Activated naive CD8-positive, alpha-beta T cell (primary cell): ENCODE results near the gene KIF14.
A peak's percentile ranks its signal among the peaks of the same experiment; 100 is the strongest.

ENCODE experiments used
- H3K27ac Mint-ChIP-seq: one replicate; pipeline ENCODE4 v1.8.0; 2021; ENCODE audit warnings: mixed read lengths
- H3K27me3 Mint-ChIP-seq: one replicate; pipeline ENCODE4 v1.8.0; 2021; ENCODE audit warnings: mixed read lengths
- H3K36me3 Mint-ChIP-seq: one replicate; pipeline ENCODE4 v1.8.0; 2021; ENCODE audit warnings: mixed read lengths
- H3K4me1 Mint-ChIP-seq: one replicate; pipeline ENCODE4 v1.8.0; 2021; ENCODE audit warnings: low read depth, mixed read lengths
- H3K4me3 Mint-ChIP-seq: one replicate; pipeline ENCODE4 v1.8.0; 2021; ENCODE audit warnings: mild to moderate bottlenecking, mixed read lengths
- H3K9me3 Mint-ChIP-seq: one replicate; pipeline ENCODE4 v1.8.0; 2021; ENCODE audit warnings: low read depth, mixed read lengths

The KIF14 gene, protein sequence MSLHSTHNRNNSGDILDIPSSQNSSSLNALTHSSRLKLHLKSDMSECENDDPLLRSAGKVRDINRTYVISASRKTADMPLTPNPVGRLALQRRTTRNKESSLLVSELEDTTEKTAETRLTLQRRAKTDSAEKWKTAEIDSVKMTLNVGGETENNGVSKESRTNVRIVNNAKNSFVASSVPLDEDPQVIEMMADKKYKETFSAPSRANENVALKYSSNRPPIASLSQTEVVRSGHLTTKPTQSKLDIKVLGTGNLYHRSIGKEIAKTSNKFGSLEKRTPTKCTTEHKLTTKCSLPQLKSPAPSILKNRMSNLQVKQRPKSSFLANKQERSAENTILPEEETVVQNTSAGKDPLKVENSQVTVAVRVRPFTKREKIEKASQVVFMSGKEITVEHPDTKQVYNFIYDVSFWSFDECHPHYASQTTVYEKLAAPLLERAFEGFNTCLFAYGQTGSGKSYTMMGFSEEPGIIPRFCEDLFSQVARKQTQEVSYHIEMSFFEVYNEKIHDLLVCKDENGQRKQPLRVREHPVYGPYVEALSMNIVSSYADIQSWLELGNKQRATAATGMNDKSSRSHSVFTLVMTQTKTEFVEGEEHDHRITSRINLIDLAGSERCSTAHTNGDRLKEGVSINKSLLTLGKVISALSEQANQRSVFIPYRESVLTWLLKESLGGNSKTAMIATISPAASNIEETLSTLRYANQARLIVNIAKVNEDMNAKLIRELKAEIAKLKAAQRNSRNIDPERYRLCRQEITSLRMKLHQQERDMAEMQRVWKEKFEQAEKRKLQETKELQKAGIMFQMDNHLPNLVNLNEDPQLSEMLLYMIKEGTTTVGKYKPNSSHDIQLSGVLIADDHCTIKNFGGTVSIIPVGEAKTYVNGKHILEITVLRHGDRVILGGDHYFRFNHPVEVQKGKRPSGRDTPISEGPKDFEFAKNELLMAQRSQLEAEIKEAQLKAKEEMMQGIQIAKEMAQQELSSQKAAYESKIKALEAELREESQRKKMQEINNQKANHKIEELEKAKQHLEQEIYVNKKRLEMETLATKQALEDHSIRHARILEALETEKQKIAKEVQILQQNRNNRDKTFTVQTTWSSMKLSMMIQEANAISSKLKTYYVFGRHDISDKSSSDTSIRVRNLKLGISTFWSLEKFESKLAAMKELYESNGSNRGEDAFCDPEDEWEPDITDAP (N-terminal part only)

DNA sequence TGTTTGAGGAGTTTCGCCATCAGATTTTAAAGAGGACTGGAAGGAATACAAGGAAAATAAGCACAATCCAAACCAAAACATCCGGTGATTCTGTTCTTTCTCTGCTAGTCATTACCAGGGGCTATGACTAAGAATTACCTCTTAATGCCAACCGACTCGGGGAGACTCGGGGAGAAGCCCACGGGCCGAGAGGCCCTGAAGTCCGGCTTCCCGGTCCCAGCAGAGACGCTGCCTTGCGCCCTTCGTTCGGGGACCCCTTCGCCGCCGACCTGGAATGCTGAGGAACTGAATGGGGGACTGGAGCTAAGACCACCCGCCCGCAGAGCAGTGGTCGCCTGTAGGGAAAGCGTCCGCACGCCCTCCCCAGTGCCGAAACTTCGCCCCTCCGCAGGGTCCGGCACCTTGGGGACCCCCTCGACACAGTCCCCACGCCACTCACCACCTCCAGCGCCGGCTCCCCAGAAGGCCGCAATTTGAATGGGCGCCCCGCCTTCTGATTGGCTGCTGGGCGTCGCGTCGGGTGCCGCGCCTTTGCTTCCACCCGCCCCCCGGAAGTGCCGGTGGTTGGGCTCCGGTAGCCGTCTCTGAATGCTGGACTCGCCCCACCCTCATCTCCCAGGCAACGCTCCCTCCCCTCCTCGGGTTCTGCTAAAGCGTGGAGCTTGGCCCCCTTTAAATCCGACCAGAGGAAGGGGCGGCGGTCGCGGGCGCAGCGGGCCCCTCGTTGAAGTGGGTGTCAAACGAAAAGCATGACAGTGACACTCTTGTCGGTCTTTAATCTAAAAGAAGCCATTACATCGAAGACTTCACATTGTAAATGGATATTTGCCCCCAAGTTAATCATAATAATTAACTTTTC, at the start of gene KIF14:
Gene KIF14 (minus strand): TSS at position 479 of the 859 bp plus-strand sequence. CDS start 2,028 bp downstream, outside the sequence.
- Mint-ChIP-seq H3K4me1 (peaks cover 24% of the 10 kb centered on the region), H3K27me3 (peaks cover 2% of the 10 kb centered on the region), H3K4me3 (peak within 1 kb of the TSS; percentile 95), H3K9me3 (no peaks in the 10 kb centered on the region), H3K27ac (peak within 1 kb of the TSS; percentile 41), H3K36me3 (no peaks in the 10 kb centered on the region)

DNA sequence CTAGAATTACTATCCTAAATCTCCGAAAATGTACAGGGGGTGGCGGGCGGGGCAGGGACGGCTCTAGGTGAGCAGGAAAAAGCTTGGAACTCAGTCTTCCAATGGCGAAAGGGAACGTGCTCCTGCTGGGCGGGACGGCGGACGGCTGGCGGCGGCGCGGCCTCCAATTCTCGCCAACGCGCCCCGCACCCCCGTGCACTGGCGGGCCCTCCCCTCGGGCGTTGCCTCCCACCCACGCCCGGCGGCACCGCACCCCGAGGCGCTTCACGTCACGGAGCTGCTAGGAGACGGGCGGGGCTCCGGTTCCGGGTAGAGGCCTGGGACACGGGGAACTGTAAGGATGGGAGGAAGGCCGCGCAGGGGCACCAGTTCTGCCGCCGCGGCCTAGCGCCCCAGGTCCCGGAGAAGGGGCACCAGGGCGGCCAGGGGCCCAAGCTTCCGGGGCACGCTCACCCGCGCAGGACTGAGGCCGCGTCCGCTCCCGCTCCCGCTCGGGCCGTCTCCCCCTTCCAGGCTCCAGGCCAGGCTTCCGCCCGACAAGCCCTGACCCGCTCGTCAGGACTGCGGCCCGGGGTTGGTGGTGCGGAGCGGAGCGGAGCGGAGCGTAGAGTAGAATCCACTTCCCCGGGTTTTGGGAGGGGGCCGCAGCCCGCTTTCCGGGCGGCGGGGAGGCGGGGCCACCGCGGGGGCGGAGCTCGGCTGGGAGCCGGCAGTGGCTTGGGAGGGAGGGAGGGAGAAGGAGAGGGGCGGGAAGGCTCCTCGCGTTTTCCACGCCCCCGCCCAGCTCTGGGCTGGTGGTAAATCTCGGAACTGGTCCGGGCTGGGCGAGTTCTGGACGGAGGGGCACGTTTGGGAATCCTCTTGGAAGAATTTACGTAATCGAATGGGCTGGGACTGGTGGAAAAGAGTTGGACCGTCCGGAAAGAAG, 49.0 kb upstream of the KIF14 start, which contains the start of gene DDX59:
Gene DDX59 (minus strand): TSS at position 594 of the 928 bp plus-strand sequence. CDS start 3,167 bp downstream, outside the sequence.
- Mint-ChIP-seq H3K4me3 (peak within 1 kb of the TSS; percentile 98), H3K27me3 (no peaks in the 10 kb centered on the region), H3K27ac (peak within 1 kb of the TSS; percentile 94), H3K9me3 (no peaks in the 10 kb centered on the region), H3K36me3 (peaks cover 6% of the 10 kb centered on the region), H3K4me1 (peaks cover 41% of the 10 kb centered on the region)

DNA sequence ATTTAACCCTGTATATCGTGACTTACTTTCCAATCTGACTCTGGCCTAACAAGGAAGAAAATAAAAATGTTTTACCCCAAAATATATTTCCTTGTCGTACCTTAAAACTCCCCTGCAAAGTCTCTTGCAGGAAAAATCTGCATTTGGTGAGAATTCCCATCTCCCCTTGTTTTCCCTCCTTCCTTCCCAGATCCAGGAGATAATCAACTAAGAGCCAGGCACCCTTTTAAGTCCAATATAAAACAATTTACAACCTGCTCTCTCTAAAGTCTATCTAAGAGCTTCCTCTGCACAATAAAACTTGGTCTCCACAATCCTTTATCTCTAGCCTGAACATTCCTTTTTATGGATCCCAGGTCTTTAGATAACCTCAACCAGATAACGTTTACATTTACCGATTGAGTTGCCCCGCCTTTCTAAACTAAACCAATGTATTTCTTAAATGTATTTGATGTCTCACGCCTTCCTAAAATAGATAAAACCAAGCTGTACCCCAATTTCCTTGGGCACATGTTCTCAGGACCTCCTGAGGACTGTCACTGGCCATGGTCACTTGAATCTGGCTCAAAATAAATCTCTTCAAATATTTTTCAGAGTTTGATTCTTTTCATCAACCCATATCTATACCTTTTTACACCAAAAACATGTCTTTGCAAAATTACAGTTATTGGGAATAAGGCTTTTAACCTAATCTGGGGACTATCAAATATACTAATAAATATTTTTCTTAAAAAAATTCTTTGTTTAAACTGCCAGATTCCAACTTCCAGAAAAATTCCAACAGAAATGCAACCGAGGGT, 48.2 kb upstream of the KIF14 start:
- H3K27ac Mint-ChIP-seq = peak overlapping the region; percentile 67
- H3K27me3 Mint-ChIP-seq = no peaks in the 10 kb centered on the region
- peaks cover 12% of the 10 kb centered on the region for H3K36me3 Mint-ChIP-seq
- peaks cover 50% of the 10 kb centered on the region for H3K4me1 Mint-ChIP-seq
- peak overlapping the region; percentile 75 for H3K4me3 Mint-ChIP-seq
- no peaks in the 10 kb centered on the region for H3K9me3 Mint-ChIP-seq

DNA sequence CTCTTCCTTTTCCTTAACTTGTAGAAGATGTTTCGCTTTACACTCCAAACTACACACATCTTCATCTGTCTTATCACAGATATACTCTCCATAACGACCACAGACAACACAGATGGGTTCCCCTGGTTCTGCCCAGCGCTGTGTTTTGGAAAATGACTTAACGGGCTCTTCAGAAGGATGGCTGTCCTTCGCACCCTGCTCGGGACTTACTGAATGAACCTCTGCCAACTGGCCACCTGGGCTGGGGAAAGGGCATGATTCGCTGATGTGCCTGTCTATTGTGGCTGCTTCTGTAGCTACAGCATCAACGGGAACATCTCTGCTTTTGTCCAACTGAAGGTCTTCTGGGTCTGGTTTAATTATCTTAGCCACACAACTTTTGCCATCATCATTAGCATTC, 45.8 kb upstream of the KIF14 start:
- H3K27me3 Mint-ChIP-seq = no peaks in the 10 kb centered on the region
- H3K4me3 Mint-ChIP-seq = peak overlapping the region; percentile 24
- H3K36me3 Mint-ChIP-seq = peaks cover 17% of the 10 kb centered on the region
- H3K27ac Mint-ChIP-seq = peak overlapping the region; percentile 36
- peaks cover 66% of the 10 kb centered on the region for H3K4me1 Mint-ChIP-seq
- no peaks in the 10 kb centered on the region for H3K9me3 Mint-ChIP-seq

DNA sequence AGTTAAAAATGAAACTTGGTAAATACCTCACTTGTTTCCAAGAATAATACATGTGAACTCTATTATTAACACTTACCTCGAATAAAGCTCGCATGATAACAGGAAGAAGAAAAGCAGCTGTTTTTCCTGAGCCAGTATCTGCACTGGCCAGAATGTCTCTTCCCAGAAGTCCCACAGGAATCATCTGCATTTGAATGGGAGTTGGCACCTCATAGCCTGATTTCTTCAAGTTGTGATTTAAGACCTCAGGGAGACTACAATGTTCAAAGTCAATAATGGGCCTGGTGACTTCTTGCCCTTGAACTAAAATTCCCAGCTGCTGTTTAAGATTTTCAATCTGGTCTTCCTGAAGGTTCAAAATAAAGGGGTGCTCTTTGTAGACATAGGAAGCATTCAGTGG, 45.3 kb upstream of the KIF14 start:
- Mint-ChIP-seq H3K36me3 (peaks cover 18% of the 10 kb centered on the region), H3K4me3 (peak overlapping the region; percentile 24), H3K9me3 (no peaks in the 10 kb centered on the region), H3K27me3 (no peaks in the 10 kb centered on the region), H3K27ac (peak overlapping the region; percentile 36), H3K4me1 (peaks cover 67% of the 10 kb centered on the region)

DNA sequence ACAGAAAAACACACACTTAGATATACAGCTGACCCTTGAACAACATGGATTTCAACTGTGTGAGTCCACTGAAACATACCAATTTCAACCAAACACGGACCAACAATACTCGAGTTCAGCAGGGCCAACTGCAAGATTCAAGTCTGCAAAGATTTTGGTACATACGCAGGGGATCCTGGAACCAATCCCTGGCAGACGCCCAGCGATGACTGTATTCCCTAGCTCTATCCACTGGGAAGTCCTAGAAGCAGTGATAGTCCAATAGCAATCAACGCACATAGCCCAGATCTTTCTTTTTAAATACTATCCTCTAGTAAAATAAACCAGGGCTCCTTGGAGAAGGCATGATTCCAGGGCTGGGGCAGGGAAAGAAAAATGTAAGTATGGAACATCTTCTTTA, 40.2 kb upstream of the KIF14 start:
- H3K36me3 Mint-ChIP-seq = peaks cover 22% of the 10 kb centered on the region
- H3K4me3 Mint-ChIP-seq = no peak overlapping the region
- no peaks in the 10 kb centered on the region for H3K9me3 Mint-ChIP-seq
- peaks cover 39% of the 10 kb centered on the region for H3K4me1 Mint-ChIP-seq
- H3K27me3 Mint-ChIP-seq = no peaks in the 10 kb centered on the region
- H3K27ac Mint-ChIP-seq = peak overlapping the region; percentile 5

DNA sequence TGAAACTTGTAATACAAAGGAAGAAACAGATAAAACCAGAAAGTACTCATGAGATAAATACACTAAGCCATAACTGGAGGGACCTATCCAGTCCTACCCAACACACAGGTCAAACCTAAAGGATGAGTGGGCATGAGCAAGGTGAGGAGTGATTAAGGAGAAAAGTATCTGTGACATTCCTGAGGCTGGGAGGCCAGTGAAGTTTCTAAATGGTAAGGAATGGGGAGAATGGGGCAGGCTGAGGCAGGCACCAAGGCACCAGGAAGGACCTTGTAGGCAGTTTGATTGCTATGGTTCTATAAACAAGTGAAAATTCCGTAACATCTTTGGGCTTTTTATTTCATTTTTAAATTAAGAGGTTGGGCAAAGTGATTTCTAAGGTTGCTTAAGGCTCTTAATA, 38.7 kb upstream of the KIF14 start:
- Mint-ChIP-seq H3K9me3 (no peaks in the 10 kb centered on the region), H3K27ac (peak overlapping the region; percentile 18), H3K4me1 (peaks cover 28% of the 10 kb centered on the region)

DNA sequence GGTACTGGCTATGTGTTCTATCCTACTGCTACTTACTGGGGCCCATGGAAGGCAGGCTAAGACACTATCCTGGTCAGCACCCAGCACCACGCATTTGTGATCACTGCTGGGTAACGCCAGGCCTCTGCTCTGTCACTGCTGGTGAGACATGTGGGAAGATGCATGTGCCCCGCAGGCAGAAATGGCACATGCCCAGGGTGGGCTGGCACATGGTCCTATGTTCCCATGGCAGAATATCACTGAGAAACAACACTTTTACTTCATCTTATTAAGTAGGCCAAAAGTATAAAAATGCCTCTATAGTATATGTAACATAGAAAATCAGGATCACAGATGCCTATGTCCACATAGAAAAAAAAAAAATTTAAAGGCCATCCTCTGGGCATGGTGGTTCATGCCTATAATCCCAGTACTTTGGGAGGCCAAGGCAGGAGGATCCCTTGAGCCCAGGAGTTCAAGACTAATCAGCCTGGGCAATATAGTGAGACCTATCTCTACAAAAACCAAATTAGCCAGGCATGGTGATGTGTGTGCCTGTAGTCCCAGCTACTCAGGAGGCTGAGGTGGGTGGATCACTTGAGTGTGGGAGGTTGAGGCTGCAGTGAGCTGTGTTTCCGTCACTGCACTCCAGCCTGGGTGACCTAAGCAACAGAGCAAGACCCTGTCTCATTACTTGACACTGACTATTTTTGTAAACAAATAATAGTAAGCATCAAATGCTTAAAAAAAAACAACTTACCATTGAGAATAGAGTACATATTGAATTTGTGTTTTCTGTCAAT, 37.7 kb upstream of the KIF14 start:
- peaks cover 20% of the 10 kb centered on the region for H3K36me3 Mint-ChIP-seq
- H3K27ac Mint-ChIP-seq = peak overlapping the region; percentile 7
- H3K9me3 Mint-ChIP-seq = no peaks in the 10 kb centered on the region
- H3K4me1 Mint-ChIP-seq = peaks cover 26% of the 10 kb centered on the region
- H3K27me3 Mint-ChIP-seq = no peaks in the 10 kb centered on the region
- H3K4me3 Mint-ChIP-seq = no peak overlapping the region

More for the DNA sequence above, 38.7 kb upstream of the KIF14 start:
- peaks cover 17% of the 10 kb centered on the region for H3K36me3 Mint-ChIP-seq
- H3K4me3 Mint-ChIP-seq = no peak overlapping the region
- H3K27me3 Mint-ChIP-seq = no peaks in the 10 kb centered on the region

DNA sequence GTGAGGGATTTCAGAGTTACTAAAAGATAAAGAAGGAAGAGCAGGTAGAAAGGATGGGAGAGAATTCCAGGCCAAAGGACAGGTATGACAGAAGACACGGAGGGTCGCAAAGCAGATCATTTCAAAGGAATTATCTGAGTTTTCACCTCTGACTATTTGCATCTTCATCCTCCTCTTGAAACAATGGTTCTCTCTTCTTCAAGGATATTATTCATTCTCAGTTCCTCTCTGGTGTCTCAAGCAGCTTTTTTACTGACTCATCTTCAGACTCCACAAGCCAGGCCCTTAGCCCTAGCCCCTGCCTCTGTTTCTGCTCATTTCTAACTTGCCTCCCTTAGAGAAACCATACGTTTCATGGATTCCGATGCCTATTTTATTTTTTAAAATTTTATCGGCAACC, 34.1 kb upstream of the KIF14 start:
- Mint-ChIP-seq H3K9me3 (no peaks in the 10 kb centered on the region), H3K4me3 (no peak overlapping the region), H3K27me3 (no peaks in the 10 kb centered on the region), H3K36me3 (peaks cover 18% of the 10 kb centered on the region), H3K27ac (no peak overlapping the region), H3K4me1 (peaks cover 14% of the 10 kb centered on the region)

DNA sequence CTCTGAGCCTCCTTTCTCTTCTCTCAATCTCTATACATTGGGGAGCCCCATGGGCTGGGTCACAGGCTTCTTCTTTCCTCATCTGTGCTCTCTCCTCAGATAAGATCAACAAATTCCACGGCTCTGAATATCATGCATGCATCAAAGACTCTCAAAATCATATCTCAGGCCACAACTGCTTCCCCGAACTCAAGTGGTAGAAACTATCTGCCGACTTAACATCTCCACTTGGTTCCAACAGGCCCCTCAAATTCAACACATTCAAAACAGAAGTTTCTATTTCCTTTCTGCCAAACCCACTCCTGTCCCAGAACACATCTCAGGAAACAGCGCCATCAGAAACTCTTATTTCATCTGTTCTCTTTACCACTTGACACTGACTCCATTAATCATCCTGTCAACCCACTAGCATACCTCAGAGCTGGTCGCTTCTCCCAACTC, 32.5 kb upstream of the KIF14 start:
- Mint-ChIP-seq H3K4me3 (no peak overlapping the region), H3K9me3 (no peaks in the 10 kb centered on the region), H3K27me3 (no peaks in the 10 kb centered on the region), H3K27ac (peak overlapping the region; percentile 71), H3K4me1 (peaks cover 14% of the 10 kb centered on the region), H3K36me3 (peaks cover 18% of the 10 kb centered on the region)

DNA sequence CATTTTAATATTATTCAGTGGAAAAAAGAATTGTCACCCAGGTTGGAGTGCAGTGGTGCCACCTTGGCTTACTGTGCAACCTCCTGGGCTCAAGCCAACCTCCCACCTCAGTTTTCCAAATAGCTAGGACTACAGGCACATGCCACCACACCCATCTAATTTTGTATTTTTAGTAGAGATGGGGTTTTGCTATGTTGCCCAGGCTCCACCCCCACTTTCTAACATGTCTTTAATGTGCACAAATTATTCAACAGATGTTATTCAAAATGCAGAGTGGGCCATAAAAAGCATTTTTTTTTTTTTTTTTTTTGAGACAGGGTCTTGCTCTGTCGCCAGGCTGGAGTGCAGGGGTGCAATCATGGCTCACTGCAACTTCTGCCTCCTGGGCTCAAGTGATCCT, 31.8 kb upstream of the KIF14 start:
- Mint-ChIP-seq H3K27ac (no peak overlapping the region), H3K9me3 (no peaks in the 10 kb centered on the region), H3K36me3 (peaks cover 18% of the 10 kb centered on the region), H3K27me3 (no peaks in the 10 kb centered on the region), H3K4me1 (peaks cover 14% of the 10 kb centered on the region), H3K4me3 (no peak overlapping the region)

DNA sequence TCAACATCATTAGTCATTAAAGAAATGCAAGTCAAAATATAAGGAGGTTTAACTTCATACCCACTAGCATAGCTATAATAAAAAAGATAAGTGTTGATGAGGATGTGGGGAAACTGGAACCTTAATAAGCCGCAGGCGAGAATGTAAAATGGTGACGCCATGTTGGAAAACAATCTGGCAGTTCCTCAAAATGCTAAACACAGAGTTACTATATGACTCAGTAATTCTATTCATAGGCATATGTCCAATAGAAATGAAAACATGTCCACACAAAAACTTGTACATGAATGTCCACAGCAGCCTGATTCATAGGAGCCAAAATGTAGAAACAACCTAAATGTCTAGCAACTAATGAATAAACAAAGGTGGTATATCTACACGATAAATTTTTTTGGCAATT, 26.0 kb upstream of the KIF14 start:
- H3K4me3 Mint-ChIP-seq = no peak overlapping the region

More for the DNA sequence above, 26.0 kb upstream of the KIF14 start:
- Mint-ChIP-seq H3K27ac (no peak overlapping the region), H3K4me1 (no peaks in the 10 kb centered on the region), H3K27me3 (no peaks in the 10 kb centered on the region), H3K9me3 (no peaks in the 10 kb centered on the region), H3K36me3 (peaks cover 9% of the 10 kb centered on the region)
